Spinal cord (tissue), 10 donors: Measurements from ENCODE around the gene FOCAD. TPM values are rescaled to one million over a fixed set of nuclear protein-coding genes. Genes with fewer than 3 reads are reported as not detected.

Experiments
- DNase-seq, 6 donors: peaks; one replicate each; pipeline versions ENCODE4 v3.0.0 to v3.0.0-alpha.2; 2013 to 2015; ENCODE audit warnings: low spot score in 6 of 6, low read depth in 4 of 6
- H3K27ac ChIP-seq: one replicate; pipeline ENCODE4 v1.5.1; 2013; ENCODE audit warnings: low read depth, low read length, control low read depth
- H3K27me3 ChIP-seq: one replicate; pipeline ENCODE4 v1.6.1; 2013; ENCODE audit warnings: low read length; ENCODE audit not compliant: control insufficient read depth, insufficient read depth
- H3K36me3 ChIP-seq: one replicate; pipeline ENCODE4 v1.6.1; 2013; ENCODE audit warnings: low read length; ENCODE audit not compliant: control insufficient read depth, insufficient read depth
- H3K4me1 ChIP-seq: one replicate; pipeline ENCODE4 v1.6.1; 2013; ENCODE audit warnings: low read length; ENCODE audit not compliant: control insufficient read depth, insufficient read depth
- H3K4me3 ChIP-seq: one replicate; pipeline ENCODE4 v1.5.1; 2013; ENCODE audit warnings: low read depth, low read length, control low read depth
- H3K9me3 ChIP-seq: one replicate; pipeline ENCODE4 v1.6.1; 2013; ENCODE audit warnings: low read length; ENCODE audit not compliant: control insufficient read depth, insufficient read depth
- WGBS: methylation state at CpG from one replicate; pipeline ENCODE4 v1.1.5; 2013; ENCODE audit warnings: missing lambda C conversion rate; ENCODE audit not compliant: insufficient coverage; 5-methylcytosine and 5-hydroxymethylcytosine counted together
- polyA plus RNA-seq, 2 donors: library from polyadenylated mRNA; unstranded; fragments of 120-200 nt; gene quantifications; one replicate each; pipeline ENCODE4 v1.2.1, GENCODE V29; 2013; ENCODE audit not compliant: insufficient read length in 2 of 2
- total RNA-seq, 2 donors: library from RNA; depleted of rRNA in 1 of 2; stranded (reverse); fragments of 120-200 nt in 1 of 2; fragments of >200 nt in 1 of 2; gene quantifications; one replicate each; pipeline versions ENCODE4 v1.2.3 to v1.2.4, GENCODE V29; 2013 to 2014
- donor health status: healthy.

The FOCAD gene
- total and polyA plus RNA-seq, 4 donors: 32.3 to 189 (median 52.9) TPM

DNA sequence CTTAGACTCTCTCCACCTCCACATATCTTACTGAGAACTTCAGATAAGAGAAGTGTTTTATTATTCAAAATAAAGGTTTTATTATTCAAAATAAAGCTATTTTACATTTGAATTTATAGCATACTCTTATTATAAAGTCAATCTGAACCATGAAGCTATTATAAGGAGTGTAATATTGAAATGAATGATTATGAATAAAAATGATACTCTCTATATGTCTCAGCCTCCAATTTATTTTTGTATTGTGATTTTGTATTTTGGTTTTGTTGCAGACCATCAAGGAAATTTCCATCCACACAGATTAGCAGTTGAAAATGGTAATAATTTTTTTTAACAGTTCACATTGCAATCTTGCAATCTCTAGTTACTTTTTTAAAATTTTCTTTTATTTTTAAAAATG, 10.2 kb downstream of the FOCAD start:
- no peak for DNase-seq
- H3K4me1 ChIP-seq: no peaks in the 10 kb centered on the region
- H3K9me3 ChIP-seq: no peaks in the 10 kb centered on the region
- H3K4me3 ChIP-seq: no peak overlapping the region
- no peaks in the 10 kb centered on the region for H3K36me3 ChIP-seq
- H3K27ac ChIP-seq: no peak overlapping the region
- no peaks in the 10 kb centered on the region for H3K27me3 ChIP-seq

DNA sequence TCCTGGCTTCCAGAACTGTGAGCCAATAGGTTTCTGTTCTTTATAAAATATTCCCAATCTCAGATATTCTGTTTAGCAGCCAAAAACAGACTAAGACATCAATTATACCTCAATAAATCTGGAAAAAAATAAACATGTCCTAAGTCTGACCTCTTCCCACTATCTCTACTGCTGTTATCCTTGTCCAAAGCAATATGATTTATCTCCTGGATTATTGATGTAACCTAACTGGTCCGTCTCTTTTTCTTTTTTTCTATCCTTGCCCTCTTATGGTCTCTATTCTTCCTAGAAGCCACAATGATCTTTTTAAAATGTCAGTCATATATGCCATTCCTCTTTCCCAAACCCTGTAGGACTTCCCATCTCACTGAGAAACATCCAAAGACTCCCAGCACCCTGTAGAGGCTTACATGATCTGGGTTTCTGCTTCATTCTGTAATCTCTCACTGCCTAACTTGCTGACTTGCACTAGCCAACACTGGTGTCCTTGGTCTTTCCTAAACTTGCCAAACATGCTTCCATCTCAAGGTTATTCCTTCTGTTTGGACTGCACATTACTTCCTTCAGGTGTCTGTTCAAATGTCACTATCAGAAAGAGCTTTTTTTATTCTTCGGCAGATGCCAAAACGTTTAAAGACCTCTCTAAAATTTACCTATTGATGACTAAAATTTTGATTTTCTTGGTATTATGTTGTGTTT, 13.1 kb downstream of the FOCAD start:
- Histone ChIP-seq H3K4me3 (no peak overlapping the region), H3K27me3 (no peaks in the 10 kb centered on the region), H3K27ac (no peak overlapping the region), H3K4me1 (no peaks in the 10 kb centered on the region), H3K9me3 (no peaks in the 10 kb centered on the region), H3K36me3 (no peaks in the 10 kb centered on the region)
- no peak for DNase-seq
- 86% methylated on average over 1 of the region's 3 CpGs for WGBS

DNA sequence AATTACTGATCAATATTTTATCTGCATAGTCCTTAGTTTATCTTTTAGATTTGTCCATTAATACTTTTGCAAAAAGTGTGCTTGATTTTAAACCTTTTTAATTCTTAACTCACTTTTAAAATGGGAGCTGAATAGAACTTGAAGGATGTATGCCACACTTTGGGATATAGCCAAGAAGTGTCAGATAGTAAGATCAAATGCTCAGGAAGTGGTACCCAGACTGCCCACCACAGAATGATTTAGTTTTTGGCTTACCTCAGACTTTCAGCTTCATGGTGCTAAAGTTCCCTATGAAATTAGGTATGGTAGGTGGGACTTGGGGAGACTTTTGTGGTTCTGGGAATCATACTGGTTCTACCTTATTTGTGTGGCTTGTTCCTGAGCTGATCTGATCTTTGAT, 14.7 kb downstream of the FOCAD start:
- no peak for DNase-seq
- no peaks in the 10 kb centered on the region for H3K27me3 ChIP-seq
- H3K4me1 ChIP-seq: no peaks in the 10 kb centered on the region
- H3K36me3 ChIP-seq: no peaks in the 10 kb centered on the region
- H3K27ac ChIP-seq: no peak overlapping the region
- H3K9me3 ChIP-seq: no peaks in the 10 kb centered on the region
- no peak overlapping the region for H3K4me3 ChIP-seq

DNA sequence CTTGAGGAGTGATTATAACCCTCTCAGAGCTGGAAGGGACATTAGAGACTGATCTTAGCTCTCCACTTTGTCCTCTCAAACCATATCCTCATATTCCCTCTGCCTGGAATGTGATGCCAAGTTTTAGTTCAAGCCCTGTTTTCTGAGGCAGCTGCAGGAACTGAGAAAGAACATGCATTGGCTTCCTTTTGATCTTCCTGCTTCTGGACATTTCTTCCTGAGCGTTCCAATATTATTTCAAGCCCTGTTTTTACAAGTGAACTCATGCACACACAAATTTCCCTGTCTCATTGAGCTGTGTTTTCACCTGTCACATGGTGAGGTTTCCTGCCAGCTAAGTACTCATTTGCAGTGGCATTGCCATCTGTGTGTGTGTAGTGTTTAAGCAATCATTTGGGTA, 17.0 kb downstream of the FOCAD start:
- Histone ChIP-seq H3K27ac (peak overlapping the region; percentile 76), H3K4me1 (no peaks in the 10 kb centered on the region), H3K36me3 (no peaks in the 10 kb centered on the region), H3K9me3 (no peaks in the 10 kb centered on the region), H3K27me3 (no peaks in the 10 kb centered on the region), H3K4me3 (no peak overlapping the region)
- DNase-seq: peak in 4 of 6 donors; percentile 10 to 82 (median 44)
- 20% methylated on average over 1 of the region's 1 CpG for WGBS

DNA sequence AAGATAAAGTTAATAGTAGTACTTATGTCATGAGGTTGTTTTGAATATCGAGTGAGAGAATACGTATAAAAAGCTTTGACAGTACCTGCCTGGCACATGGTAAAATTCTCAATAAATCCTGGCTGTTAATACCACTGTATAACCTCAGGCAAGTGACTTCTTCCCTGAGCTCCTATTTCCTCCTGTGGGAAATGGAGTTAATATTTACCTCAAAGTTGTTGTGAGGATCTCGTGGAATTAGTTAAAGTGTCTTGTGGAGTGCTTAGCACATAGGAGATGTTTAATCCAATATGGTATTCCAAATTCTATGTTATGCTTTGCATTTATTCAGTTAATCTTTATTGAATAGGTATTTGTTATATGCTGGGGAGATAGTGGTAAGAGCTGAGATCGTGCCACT, 18.5 kb downstream of the FOCAD start:
- no peaks in the 10 kb centered on the region for H3K9me3 ChIP-seq
- no peaks in the 10 kb centered on the region for H3K4me1 ChIP-seq
- H3K27me3 ChIP-seq: no peaks in the 10 kb centered on the region
- no peaks in the 10 kb centered on the region for H3K36me3 ChIP-seq
- WGBS: no CpG with 5 or more reads among the region's 4 CpGs
- DNase-seq: no peak
- no peak overlapping the region for H3K4me3 ChIP-seq
- no peak overlapping the region for H3K27ac ChIP-seq

DNA sequence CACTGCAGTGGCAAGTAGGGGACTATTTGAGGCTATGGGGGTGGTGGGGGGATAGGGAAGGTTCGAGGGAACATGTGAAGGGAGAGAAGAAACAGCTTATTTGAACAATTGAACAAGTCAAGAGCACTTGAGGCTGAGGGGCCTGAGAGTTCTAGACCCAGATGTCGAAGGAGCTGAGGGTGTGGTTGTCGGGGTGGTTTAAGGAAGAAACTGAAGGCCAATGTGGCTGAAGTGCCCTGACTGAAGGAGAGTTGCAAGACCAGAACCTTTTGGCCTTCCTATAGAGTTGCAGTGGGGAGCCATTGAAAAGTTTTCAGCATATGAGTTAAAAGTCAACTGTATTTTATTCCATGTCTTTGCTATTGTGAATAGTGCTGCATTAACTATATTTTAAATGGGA, 19.1 kb downstream of the FOCAD start:
- H3K4me1 ChIP-seq: no peaks in the 10 kb centered on the region
- H3K9me3 ChIP-seq: no peaks in the 10 kb centered on the region
- H3K27ac ChIP-seq: no peak overlapping the region
- WGBS: 93% methylated on average over 3 of the region's 3 CpGs
- no peaks in the 10 kb centered on the region for H3K36me3 ChIP-seq
- no peak for DNase-seq
- no peak overlapping the region for H3K4me3 ChIP-seq
- H3K27me3 ChIP-seq: no peaks in the 10 kb centered on the region

DNA sequence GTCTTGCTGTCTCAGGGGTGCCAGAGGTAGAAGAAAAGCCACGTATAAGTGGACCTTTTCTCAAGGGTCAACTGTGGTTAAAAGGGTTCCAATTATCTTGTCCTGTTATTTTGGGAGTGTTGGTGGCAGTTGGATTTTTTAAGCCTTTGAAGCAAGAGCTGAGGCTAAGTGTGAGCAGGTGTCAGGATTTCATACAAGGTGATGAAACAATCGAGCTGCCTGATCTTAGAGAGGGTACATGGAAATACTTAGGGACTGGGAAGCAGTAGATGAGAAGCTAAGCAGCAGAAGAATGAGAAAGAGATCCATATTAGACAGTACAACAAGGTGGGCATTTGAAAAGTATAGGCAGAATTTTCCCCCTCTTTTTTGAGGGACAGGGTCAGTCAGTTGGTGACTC, 23.6 kb downstream of the FOCAD start:
- WGBS: 92% methylated on average over 2 of the region's 2 CpGs
- Histone ChIP-seq H3K4me3 (no peak overlapping the region), H3K27ac (no peak overlapping the region), H3K4me1 (no peaks in the 10 kb centered on the region), H3K36me3 (no peaks in the 10 kb centered on the region), H3K27me3 (no peaks in the 10 kb centered on the region), H3K9me3 (no peaks in the 10 kb centered on the region)
- DNase-seq: no peak

DNA sequence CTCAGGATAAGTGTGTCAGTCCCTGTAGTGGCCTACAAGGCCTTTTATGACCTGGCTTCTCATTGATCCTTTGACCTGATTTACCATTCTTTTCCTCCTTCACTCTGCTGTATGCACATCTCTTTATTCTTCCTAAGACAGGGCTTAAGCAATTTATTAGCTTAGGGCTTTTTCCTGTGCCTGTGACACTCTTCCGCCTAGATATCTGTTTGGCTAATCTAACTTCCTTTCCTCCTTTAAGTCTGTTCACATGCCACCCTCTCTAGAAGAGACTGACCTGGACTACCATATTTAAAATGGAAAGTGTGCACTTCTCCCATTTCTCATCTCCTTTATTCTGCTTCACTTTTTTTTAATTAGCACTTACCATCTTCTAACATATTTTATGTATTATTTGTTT, 29.1 kb downstream of the FOCAD start:
- Histone ChIP-seq H3K36me3 (no peaks in the 10 kb centered on the region), H3K4me1 (no peaks in the 10 kb centered on the region), H3K27ac (no peak overlapping the region), H3K9me3 (no peaks in the 10 kb centered on the region), H3K4me3 (no peak overlapping the region), H3K27me3 (no peaks in the 10 kb centered on the region)
- no peak for DNase-seq
- WGBS: 100% methylated on average over 1 of the region's 1 CpG

DNA sequence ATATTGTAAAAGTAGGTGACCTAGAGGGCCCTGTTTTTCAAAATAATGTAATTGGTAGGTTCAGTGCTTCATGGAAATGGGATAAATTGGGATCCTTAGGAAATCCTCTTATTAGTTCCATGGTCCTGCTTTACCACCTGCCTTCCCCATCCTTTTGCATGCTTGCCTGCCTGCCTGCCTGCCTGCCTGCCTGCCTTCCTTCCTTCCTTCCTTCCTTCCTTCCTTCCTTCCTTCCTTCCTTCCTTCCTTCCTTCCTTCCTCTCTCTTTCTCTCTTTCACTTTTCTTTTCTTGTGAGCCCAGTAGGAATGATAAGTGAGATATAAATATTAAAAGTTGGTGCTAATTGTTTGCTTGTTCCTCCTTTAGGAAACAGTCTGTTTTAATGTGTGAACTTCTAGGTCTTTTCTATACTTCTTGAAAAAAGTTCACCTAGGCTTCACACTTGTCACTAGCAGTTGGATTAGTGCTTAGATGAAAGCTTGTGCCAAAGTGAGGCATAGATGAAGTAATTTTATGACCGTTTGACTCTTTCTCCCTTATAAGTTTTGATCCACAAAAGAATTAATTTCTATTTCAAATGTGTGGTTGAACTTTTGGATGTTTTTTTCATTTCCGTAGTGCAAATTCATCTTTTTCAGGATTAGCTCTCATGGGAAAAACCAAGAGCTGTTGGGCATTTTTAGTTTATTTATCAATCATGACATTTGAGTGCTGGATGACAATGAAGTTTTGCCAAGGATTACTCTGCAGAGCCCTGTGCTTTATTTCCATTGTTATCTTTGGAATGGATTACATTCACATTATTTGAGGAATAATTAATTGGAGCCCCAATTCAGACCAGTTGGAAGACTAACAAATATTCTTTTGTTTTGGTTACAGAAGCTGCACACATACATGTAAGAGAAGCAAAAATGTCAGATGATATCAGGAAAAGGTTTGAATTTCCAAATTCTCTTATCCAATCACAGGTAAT, 30.7 kb downstream of the FOCAD start:
- Histone ChIP-seq H3K4me1 (no peaks in the 10 kb centered on the region), H3K27ac (no peak overlapping the region), H3K27me3 (no peaks in the 10 kb centered on the region), H3K36me3 (no peaks in the 10 kb centered on the region), H3K9me3 (no peaks in the 10 kb centered on the region), H3K4me3 (no peak overlapping the region)
- no peak for DNase-seq
- WGBS: no CpG with 5 or more reads among the region's 2 CpGs

DNA sequence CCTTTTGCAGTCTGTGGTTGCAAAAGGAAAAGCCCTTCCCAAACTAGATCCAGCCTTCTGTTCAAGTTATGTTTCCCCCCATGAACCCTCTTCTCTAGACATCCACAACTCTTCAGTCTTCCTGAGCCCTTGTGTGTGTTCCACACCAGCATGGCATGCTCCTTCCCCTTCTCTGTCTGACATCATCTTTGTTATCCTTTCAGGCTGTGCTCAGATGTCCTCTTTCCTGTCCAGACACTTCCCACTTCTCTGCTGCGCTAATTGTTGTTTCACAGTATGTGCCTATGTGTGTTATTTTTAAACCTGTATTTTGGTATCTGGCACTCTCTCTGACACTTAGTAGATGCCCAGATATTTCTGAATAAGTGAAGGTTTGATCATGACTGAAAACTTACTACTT, 38.2 kb downstream of the FOCAD start:
- Histone ChIP-seq H3K4me1 (no peaks in the 10 kb centered on the region), H3K27ac (no peak overlapping the region), H3K36me3 (peaks cover 3% of the 10 kb centered on the region), H3K9me3 (no peaks in the 10 kb centered on the region), H3K27me3 (no peaks in the 10 kb centered on the region), H3K4me3 (no peak overlapping the region)
- no CpG with 5 or more reads among the region's 1 CpG for WGBS
- DNase-seq: peak in 1 of 6 donors; percentile 30
